Measurements from ENCODE around the gene INPP5E.

INPP5E gene

GRCh38 chr9:136439481-136440408 is at the start of gene INPP5E:
Gene INPP5E, minus strand, starts transcription at chr9:136439845. Its CDS starts 426 bp downstream, at chr9:136439419.
- DNase-seq: peak; percentile 82

- no peak for DNase-seq
Measured at GRCh38 chr9:136488247-136489214, 48.9 kb upstream of the INPP5E start.

GRCh38 chr9:136487672-136488071 is 48.0 kb upstream of the INPP5E start:
- DNase-seq: no peak

- no peak for DNase-seq
Measured at GRCh38 chr9:136486823-136487620, 47.4 kb upstream of the INPP5E start.

GRCh38 chr9:136486131-136486530 is 46.5 kb upstream of the INPP5E start:
- no peak for DNase-seq

GRCh38 chr9:136485049-136486045 is 45.7 kb upstream of the INPP5E start:
- peak; percentile 81 for DNase-seq

GRCh38 chr9:136484153-136485048 is 44.8 kb upstream of the INPP5E start:
- peak; percentile 54 for DNase-seq

- peak; percentile 96 for DNase-seq
Measured at GRCh38 chr9:136483589-136484152, 44.0 kb upstream of the INPP5E start.

GRCh38 chr9:136482793-136483588 is 43.3 kb upstream of the INPP5E start, which contains the start of gene SEC16A:
Gene SEC16A, minus strand, starts transcription at chr9:136483040. Its CDS starts 5,425 bp downstream, at chr9:136477615.
- DNase-seq: peak; percentile 100

GRCh38 chr9:136482046-136482792 is 42.6 kb upstream of the INPP5E start:
- no peak for DNase-seq

- no peak for DNase-seq
Measured at GRCh38 chr9:136481558-136481957, 41.9 kb upstream of the INPP5E start.

GRCh38 chr9:136476369-136477150 is 36.9 kb upstream of the INPP5E start:
- no peak for DNase-seq

- DNase-seq: no peak
Measured at GRCh38 chr9:136474974-136475865, 35.6 kb upstream of the INPP5E start.

GRCh38 chr9:136474021-136474640 is 34.5 kb upstream of the INPP5E start:
- no peak for DNase-seq

GRCh38 chr9:136473354-136473721 is 33.7 kb upstream of the INPP5E start:
- no peak for DNase-seq
